Raji (cell line): ENCODE data around the gene ESRRG.

ENCODE experiments used
- POLR2A ChIP-seq: IDR thresholded peaks from 2 replicates; pipeline ENCODE4 v1.6.1; 2011; ENCODE audit warnings: low read depth, low read length, control low read depth; ENCODE audit not compliant: insufficient read depth

ESRRG gene

DNA sequence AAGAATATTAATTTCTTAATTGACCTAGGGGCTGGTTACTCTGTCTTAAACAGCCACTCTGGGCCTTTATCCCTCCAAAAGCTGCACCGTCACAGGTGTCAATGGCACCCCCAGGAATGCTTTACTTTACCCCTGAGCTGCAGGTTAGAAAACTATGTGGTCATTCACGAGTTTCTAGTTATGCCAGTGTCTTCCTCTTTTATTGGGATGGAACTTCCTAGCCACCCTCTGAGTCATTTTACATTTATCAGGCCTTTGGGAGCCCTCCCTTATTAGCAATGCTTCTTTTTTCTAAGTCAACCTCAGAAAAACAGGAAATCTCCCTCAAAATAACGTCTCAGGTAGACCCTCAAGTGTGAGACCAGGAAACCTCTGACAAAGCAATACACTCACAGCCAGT is 240.6 kb downstream of the ESRRG start:
- TF ChIP-seq POLR2A = no peak

DNA sequence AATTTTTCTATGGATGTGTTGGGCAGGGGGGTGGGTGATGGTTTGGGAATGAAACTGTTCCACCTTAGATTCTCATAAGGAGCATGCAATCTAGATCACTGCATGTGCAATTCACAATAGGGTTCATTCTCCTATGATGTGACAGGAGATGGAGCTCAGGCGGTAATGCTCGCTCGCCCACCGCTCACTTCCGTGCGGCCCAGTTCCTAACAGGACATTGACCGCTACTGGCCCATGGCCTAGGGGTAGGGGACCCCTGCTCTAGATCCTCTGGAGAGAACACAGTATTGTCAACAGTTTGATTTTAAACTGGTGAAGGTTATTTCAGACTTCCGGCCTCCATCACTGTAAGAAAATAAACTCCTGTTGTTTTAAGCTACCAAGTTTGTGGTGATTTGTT is 245.0 kb downstream of the ESRRG start:
- TF ChIP-seq POLR2A = no peak

DNA sequence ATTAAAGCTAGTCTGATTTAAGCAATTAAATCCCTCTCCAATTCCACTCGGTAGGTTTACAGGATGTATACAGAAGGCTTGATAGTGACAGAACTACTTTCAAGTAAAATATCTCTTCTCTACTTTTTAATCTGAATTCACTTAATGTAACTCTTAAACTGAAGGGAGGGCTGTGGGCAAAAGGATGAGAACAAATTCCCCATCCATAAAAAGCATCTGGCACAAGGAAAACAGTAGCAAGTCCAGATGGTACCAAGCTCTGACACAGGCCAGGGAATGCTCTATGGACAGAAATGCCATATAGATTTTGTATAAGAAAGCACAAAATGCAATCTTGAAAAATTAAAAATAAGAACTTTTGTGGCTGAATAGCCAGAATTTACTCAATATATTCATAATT is 246.9 kb downstream of the ESRRG start:
- no peak for TF ChIP-seq POLR2A

- TF ChIP-seq POLR2A = no peak
Measured at GRCh38 chr1:216475659-216476276, 247.5 kb downstream of the ESRRG start.

GRCh38 chr1:216466162-216466801 is 256.9 kb downstream of the ESRRG start:
- TF ChIP-seq POLR2A = no peak

- no peak for TF ChIP-seq POLR2A
Measured at GRCh38 chr1:216464489-216464888, 258.7 kb downstream of the ESRRG start.

DNA sequence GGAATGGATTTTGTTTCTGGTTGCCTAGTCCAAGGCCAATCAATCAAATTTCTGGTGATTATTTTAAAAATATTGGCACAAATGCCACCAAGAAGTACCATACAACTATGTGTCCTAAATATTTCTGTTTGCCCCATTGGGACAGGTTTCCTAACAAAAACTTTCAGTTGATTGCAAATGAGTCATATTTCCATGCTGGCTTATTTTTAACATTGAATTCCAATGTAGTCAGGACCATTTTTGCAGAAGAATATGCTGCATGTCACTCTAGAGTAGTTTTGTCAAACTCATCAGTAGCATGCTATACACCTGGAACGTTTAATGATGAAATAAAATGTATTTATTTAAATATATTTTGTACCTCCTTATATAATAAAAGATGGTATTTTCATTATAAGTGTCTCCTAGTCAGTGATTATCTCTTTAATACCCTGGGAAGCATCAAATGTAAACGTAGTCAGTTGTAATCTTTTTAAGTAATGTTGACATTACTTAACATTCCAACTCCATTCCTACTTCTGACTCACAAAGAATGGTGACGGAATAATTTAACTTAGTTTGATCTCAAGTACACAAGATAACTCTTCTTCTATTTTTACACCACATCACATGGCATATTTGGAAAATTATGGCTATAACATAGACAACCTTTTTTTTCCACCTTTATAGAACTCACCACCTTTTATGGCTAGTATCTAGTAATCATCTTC is 261.0 kb downstream of the ESRRG start:
- no peak for TF ChIP-seq POLR2A

DNA sequence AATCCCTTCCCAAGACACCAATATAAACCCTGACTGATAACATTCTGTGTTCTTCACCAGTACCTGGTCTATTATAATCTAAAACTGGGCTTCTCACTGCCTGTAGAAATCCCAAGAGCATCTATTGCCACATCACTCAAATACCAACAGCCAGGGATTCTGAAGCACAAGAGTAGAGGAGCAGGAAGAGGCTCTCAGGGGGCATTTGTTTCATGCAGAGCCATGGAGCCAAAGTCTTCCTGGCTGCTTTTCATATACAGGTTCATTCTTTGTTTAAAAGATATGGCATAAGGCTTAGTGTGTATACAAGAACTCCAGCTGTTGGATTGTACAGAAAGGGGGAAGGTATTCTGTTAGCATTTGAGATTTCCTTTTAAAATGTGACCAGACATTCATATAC is 261.8 kb downstream of the ESRRG start:
- no peak for TF ChIP-seq POLR2A

GRCh38 chr1:216459651-216460207 is 263.5 kb downstream of the ESRRG start:
- no peak for TF ChIP-seq POLR2A

DNA sequence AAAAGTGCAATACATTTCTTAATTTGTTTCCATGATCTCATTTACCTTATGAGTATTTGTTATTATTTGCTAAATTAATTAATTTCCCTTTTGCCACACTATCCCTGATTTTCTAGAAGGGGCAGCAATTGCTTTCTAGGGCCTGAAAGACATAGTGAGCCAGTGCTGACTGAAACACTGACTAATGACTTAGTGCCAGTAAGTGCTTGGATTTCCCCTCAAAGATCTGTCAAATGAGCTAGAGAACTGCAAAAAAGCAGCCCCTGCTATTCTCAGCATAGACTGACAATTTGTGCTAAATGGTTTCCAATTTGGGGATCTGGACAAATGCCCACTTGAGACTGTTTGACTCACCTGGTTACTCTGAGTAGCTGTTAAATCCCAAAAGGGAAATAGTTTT is 264.4 kb downstream of the ESRRG start:
- no peak for TF ChIP-seq POLR2A

DNA sequence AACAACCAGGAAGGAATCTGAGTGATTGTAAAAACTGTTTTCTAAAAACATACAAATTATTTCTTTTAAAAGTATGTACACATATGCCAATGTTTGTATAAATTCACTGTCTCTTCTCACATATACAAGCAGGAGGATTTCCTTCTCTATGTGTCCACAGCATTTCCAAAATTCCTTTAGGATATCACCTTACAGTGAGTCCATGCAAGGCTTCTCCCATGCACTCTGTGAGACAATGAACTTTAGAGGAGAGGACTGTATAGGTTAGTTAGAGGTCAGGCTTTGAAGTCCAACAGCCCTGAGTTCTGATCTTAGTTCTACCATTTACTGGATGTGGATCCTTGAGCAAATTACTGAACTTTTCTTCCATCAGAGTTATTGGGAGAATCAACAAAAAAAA is 265.9 kb downstream of the ESRRG start:
- TF ChIP-seq POLR2A = no peak

DNA sequence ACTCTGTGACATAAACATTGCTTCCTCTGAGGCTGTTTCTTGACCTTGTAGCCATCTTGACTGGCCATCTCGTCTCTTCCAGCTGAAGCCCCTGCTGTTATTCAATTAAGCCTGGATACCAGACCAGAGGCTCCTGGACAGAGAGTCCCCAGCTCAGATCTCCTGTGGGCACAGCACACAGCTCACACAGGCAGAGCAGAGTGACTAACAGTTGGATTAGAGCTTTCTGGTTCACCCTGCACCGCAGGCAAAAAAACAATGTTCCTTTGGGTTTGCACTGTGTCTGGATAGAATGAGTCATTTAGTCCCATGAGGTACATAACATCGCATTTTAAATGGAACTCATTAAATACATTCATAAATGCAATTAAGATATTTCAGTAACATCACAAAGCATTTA is 266.5 kb downstream of the ESRRG start:
- TF ChIP-seq POLR2A = no peak

GRCh38 chr1:216453777-216454176 is 269.5 kb downstream of the ESRRG start:
- no peak for TF ChIP-seq POLR2A
